ENCODE measurements around the gene MYO1D. TPM values are rescaled to one million over a fixed set of nuclear protein-coding genes. Genes with fewer than 3 reads are reported as not detected.

Gene MYO1D
- total RNA-seq, 2 donors from 2014 or later = 394 to 421 TPM

DNA sequence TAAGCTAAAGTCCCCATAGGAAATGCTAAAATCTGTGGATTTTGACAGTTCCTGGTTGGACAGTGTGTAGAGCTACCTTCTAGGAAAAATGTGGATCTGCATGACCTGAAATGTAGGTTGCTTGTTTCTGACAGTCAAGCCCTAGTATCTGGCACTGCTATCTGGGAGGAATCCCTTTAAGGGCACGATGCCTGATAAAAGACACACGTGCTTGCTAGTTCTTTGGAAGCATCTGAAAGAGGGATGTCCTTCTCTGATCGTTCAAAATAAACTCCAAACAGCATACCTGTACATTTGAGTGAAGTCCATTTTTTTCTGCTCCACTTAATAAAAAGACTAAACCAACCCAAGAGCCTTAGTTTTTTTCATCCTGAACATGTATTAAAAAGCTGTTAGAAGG lies 288.8 kb downstream of the MYO1D start:
- DNase-seq = no peak
- intact Hi-C loops (cut with DNase I, micrococcal nuclease) = no loop called here
- no peak for ATAC-seq

DNA sequence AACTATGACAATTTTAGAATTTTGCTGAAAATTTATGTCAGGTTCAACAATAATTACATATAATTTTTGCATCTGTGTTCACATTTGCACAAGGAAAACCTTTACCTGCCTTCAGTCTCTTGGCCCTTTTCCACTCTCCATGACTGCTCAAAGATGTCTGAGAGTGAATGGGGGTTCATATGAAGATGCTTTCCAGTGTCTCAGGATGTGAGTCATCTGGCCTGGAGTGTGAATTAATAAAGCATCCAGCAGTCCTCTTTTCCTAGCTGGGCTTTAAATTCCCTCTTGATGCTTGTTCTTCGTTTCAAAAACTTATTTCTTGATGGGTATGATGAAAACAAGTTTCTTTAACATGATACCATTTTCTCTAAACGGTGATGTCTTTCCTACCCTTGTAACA lies 290.3 kb downstream of the MYO1D start:
- intact Hi-C loops (cut with DNase I, micrococcal nuclease) = no loop called here
- DNase-seq = no peak
- ATAC-seq = no peak

- intact Hi-C loops (cut with DNase I, micrococcal nuclease) = no loop called here
Measured at GRCh38 chr17:32584792-32585191, 292.1 kb downstream of the MYO1D start.

GRCh38 chr17:32583053-32583452 lies 293.9 kb downstream of the MYO1D start:
- intact Hi-C loops (cut with DNase I, micrococcal nuclease) = no loop called here
- ATAC-seq (no peak), DNase-seq (no peak)

More at GRCh38 chr17:32584792-32585191, 292.1 kb downstream of the MYO1D start:
- ATAC-seq = no peak
- no peak for DNase-seq

GRCh38 chr17:32575852-32576251 lies 301.1 kb downstream of the MYO1D start:
- ATAC-seq (no peak), DNase-seq (no peak)
- intact Hi-C loops (cut with DNase I, micrococcal nuclease) = no loop called here

DNA sequence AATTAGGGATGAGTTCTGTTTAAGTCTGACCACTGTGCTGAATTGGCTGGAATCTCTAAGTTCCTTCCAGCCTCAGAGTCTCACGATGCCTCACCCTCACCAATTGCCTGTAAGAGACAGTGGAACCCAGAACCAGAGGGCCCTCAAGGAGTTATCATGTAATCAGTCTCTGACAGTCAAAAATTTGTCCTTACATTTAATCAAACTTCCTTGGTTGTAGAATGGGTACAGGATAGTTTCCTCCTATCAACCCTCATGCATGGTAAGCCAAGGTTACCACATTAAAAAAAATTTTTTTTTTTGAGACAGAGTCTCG lies 306.9 kb downstream of the MYO1D start:
- no peak for ATAC-seq
- intact Hi-C loops (cut with DNase I, micrococcal nuclease) = no loop called here
- no peak for DNase-seq

DNA sequence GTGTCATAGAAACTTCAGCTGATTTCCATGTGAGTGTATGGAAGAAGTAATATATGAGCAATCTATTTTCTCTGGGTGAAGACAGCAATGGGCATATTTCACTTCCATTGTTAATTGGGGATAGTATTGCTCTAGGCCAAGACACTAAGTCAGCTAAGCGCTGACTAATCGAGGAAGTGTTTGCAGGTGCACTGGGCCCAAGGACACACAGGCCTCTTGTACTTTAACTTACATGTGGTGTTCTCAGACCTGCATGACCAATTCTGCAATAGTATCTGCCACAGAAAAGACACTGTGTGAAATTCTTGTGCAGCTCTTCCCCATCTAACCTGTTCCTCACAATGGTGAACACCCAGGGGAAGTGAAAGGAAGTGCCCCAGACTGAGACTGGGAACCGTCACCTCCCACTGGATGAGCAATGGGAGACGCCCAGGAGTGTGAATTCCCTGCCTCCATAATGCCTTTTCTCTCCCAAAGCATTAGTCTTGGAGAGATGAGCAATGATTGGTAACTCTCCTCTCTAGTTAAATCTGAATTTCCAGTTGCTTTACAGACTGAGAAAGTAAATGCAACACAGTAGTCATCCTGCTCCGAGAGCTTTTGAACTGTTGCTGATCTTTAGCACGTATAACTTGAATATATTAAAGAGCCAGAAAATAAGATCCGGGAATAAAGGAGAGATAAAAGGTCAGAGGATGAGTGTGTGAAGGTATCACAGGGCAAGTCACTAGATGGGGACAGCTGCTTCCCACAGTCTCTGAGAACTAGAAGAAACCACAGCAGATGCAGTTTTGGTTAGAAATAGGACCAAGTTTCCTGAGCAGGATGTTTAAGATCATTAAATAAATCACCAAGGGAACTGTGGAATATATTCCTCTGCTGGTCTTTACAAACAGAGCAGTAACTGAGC lies 307.5 kb downstream of the MYO1D start:
- ATAC-seq = peak; percentile 48

DNA sequence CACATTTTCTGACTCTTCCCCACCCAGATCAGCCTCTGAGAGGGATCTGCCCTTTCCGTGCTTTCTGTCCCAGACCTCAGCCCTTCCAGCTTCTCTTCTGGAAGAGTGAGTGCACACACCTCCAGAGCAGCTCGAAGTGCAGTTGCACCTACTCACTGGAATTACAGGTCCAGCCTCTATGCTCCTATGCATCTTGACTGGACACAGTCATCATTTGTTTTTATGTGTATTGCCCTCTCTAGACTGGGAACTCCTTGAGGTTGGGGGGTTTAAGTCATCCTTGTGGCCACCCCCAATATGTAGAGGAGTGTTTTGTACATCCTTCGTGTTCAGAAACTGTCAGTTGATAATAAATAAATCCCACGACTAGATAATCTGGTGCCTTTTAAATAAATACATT lies 308.2 kb downstream of the MYO1D start:
- DNase-seq = no peak
- peak; percentile 43 for ATAC-seq
- intact Hi-C loops (cut with DNase I, micrococcal nuclease) = no loop called here

More for the DNA sequence above, 307.5 kb downstream of the MYO1D start:
- DNase-seq = no peak
- intact Hi-C loops (cut with DNase I, micrococcal nuclease) = no loop called here

DNA sequence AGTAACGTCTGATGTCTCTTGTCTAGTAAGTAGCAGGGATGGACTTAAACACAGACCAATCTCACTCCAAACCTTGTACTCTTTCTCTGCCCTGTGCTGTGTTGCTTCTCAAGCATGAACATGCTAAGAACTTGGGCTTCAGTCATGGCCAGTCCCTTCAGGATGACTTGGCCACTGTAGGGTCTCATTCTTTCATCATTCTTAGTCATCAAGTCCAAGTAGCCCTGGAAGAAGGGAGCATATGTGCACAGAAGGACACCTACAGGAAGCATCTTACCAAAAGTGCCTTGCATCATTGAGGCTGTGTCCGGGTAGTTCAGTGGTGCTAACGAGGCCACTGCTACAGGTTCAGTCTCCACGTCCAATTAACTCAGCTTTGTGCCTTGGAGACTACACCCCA lies 309.4 kb downstream of the MYO1D start:
- intact Hi-C loops (cut with DNase I, micrococcal nuclease) = no loop called here
- no peak for ATAC-seq
- no peak for DNase-seq

DNA sequence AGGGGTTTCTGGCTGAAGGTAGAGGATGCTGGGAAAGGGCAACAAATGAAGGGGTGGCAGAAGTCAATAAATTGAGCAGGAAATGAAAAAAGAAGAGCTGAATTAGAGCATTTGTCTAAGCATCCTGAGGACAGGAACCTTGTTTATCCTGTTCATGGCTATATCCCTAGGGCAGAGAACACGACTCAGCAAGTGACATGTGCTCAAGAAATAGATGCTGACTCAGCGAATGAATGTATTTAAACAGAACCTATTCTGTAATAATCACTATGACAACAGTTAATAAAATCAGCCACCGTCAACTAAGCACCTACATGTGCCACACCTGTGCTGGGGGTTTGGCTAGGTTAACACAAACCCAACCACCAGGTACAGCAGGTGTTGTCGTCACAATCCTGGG lies 309.8 kb downstream of the MYO1D start:
- intact Hi-C loops (cut with DNase I, micrococcal nuclease) = no loop called here
- DNase-seq (no peak), ATAC-seq (no peak)

GRCh38 chr17:32566303-32566702 lies 310.6 kb downstream of the MYO1D start:
- ATAC-seq (no peak), DNase-seq (no peak)
- intact Hi-C loops (cut with DNase I, micrococcal nuclease) = no loop called here

DNA sequence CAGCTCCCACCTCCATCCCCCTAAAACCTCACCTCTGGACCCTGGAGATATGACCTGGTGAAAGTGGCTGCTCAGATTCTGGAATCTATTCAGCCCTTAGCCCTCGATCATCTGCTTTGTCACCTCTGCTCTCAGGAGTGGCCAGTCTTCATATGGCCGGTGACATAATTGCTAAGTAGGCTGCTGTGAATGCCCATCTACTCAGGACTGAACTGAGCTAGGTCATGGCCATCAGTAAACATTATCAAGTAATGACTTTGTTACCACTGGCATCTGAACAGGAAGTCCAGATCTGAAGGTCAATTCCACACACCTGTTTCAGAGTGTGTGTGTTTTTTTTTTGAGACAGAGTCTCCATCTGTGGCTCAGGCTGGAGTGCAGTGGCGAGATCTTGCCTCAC lies 311.5 kb downstream of the MYO1D start:
- intact Hi-C loops (cut with DNase I, micrococcal nuclease) = no loop called here
- DNase-seq = no peak
- peak; percentile 57 for ATAC-seq

GRCh38 chr17:32564325-32564724 lies 312.6 kb downstream of the MYO1D start:
- intact Hi-C loops (cut with DNase I, micrococcal nuclease) = no loop called here
- DNase-seq = no peak
- peak; percentile 21 for ATAC-seq

- ATAC-seq = no peak
- DNase-seq = no peak
- intact Hi-C loops (cut with DNase I, micrococcal nuclease) = no loop called here
Measured at GRCh38 chr17:32563583-32563982, 313.3 kb downstream of the MYO1D start.

DNA sequence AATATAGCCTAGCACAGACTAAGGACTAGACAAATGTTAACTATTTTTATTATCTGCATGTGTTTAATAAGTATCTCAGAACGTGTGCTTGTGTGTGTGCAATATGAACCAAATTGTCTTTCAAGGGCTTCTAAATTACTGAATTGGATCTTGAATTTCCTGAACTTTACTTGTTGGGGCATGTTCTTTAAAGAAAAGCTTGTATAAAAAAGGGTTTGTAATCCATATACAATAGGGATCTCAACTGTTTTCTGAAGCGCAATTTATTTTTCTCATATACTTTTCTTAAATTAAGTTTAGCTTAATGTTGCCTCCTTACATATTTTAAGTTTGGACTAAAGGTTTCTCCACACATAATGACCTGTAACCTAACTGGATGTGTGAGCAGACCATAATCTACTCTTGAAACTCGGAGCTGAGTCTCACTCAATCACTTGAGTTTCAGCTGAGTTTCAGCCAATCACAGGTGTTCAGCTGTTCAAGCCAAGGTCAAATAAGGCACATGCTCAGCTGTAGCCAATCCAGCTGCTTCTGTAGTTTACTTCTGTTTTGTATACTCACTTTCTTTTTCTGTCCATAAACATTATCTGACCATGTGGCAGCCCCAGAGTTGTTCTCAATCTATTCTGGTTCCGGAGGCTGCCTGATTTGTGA lies 317.8 kb downstream of the MYO1D start:
- intact Hi-C loops (cut with DNase I, micrococcal nuclease) = no loop called here
- ATAC-seq = no peak
- no peak for DNase-seq

- ATAC-seq = no peak
- no peak for DNase-seq
- intact Hi-C loops (cut with DNase I, micrococcal nuclease) = no loop called here
Measured at GRCh38 chr17:32558326-32558955, 318.5 kb downstream of the MYO1D start.

DNA sequence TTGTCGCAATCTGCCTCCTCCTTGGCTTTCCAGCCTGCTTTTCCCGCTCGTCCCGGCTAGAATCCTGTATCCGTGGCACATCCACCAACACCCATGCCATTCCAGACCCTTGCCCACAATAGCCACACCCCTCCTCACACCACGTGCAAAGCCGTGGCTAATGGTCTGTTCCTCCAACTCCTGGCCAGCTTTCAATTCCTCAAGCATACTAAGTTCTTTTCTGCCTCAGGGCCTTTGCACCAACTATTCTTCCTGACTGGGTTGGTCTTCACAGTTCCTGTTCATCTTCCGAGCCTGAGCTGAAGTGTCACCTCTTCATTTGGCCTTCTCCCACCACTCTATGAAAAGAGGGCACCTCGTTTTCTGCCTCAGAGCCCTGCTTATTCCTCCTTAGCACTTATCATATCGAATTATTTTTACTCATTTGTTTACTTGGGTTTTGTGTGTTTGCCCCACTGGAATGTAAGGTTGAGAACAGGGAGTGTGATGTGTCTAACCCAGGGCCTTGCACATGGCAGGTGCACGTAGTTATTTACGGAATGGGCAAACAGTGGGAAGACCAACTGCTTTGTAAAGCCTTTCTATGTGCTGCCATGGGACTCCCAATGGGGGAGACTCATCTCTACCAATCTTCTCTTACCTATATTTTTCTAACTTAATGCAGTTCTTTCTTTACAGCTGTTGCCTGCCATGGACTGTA lies 321.2 kb downstream of the MYO1D start:
- ATAC-seq (no peak), DNase-seq (no peak)
- intact Hi-C loops (cut with DNase I, micrococcal nuclease) = no loop called here

GRCh38 chr17:32553168-32553567 lies 323.8 kb downstream of the MYO1D start:
- DNase-seq (no peak), ATAC-seq (peak; percentile 93)
- intact Hi-C loops (cut with DNase I, micrococcal nuclease) = no loop called here

DNA sequence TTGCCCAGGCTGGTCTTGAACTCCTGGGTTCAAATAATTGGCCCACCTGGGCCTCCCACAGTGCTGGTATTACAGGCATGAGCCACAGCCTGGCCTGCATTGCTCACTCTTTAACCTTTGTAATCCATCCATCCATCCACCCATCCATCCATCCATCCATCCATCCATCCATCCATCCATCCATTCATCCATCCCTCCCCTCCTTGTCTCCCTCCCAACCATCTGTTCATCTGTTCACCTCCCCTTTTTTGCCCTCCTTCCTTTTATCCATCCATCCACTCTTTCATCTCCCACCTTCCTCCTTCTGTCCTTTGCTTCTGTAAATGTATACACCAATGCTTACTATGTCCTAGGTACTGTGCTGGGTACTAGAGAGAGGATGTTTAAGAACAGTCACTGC lies 324.6 kb downstream of the MYO1D start:
- no peak for ATAC-seq
- DNase-seq = no peak
- intact Hi-C loops (cut with DNase I, micrococcal nuclease) = no loop called here
